Skin epidermis (tissue), 12 donors: ENCODE results near the gene HERPUD1.
A peak's percentile ranks its signal among the peaks of the same experiment; 100 is the strongest.

Experiments used
- H3K27ac ChIP-seq, 21 experiments: fragments of 200-600 bp; sonication (generic) in 11 of 21; one replicate each; pipeline ENCODE4 v1.5.0; 2020; ENCODE audit warnings: mild to moderate bottlenecking in 3 of 21, inconsistent platforms in 2 of 21, moderate library complexity in 2 of 21
- H3K4me3 ChIP-seq, 7 experiments: fragments of 200-600 bp; sonication (generic) in 2 of 7; one replicate each; pipeline ENCODE4 v1.5.0; 2020; ENCODE audit warnings: inconsistent platforms in 2 of 7, mild to moderate bottlenecking in 2 of 7, moderate library complexity in 1 of 7

HERPUD1 gene

GRCh38 chr16:56950051-56950450 is 18.1 kb downstream of the HERPUD1 start:
- H3K4me3 ChIP-seq: no peak overlapping the region
- H3K27ac ChIP-seq: no peak overlapping the region

GRCh38 chr16:56950455-56950854 is 18.5 kb downstream of the HERPUD1 start:
- H3K27ac ChIP-seq: no peak overlapping the region
- H3K4me3 ChIP-seq: no peak overlapping the region

- peak overlapping the region in 2 of 21 experiments; percentile 0 to 26 for H3K27ac ChIP-seq
- no peak overlapping the region for H3K4me3 ChIP-seq
Measured at GRCh38 chr16:56950881-56951771, 19.2 kb downstream of the HERPUD1 start.

- Histone ChIP-seq H3K4me3 (no peak overlapping the region), H3K27ac (no peak overlapping the region)
Measured at GRCh38 chr16:56953006-56953405, 21.1 kb downstream of the HERPUD1 start.

- no peak overlapping the region for H3K27ac ChIP-seq
- no peak overlapping the region for H3K4me3 ChIP-seq
Measured at GRCh38 chr16:56956076-56956475, 24.1 kb downstream of the HERPUD1 start.

- no peak overlapping the region for H3K4me3 ChIP-seq
- no peak overlapping the region for H3K27ac ChIP-seq
Measured at GRCh38 chr16:56956756-56957155, 24.8 kb downstream of the HERPUD1 start.

- Histone ChIP-seq H3K4me3 (no peak overlapping the region), H3K27ac (no peak overlapping the region)
Measured at GRCh38 chr16:56960681-56961281, 28.8 kb downstream of the HERPUD1 start.

- no peak overlapping the region for H3K27ac ChIP-seq
- no peak overlapping the region for H3K4me3 ChIP-seq
Measured at GRCh38 chr16:56961386-56961785, 29.4 kb downstream of the HERPUD1 start.

GRCh38 chr16:56961851-56962281 is 29.9 kb downstream of the HERPUD1 start, which contains the start of gene CETP:
TSS of gene CETP (plus strand) at chr16:56961950. CDS start at chr16:56961980, 30 bp downstream.
- Histone ChIP-seq H3K27ac (peak within 1 kb of the TSS in 2 of 21 experiments; percentile 0 to 27), H3K4me3 (no peak within 1 kb of the TSS)

GRCh38 chr16:56964243-56965148 is 32.6 kb downstream of the HERPUD1 start:
- H3K27ac ChIP-seq: no peak overlapping the region
- no peak overlapping the region for H3K4me3 ChIP-seq

- Histone ChIP-seq H3K27ac (peak overlapping the region in 8 of 21 experiments; percentile 1 to 65 (median 44)), H3K4me3 (no peak overlapping the region)
Measured at GRCh38 chr16:56965149-56966092, 33.5 kb downstream of the HERPUD1 start.

- H3K27ac ChIP-seq: peak overlapping the region in 7 of 21 experiments; percentile 1 to 65 (median 46)
- H3K4me3 ChIP-seq: no peak overlapping the region
Measured at GRCh38 chr16:56966093-56966475, 34.1 kb downstream of the HERPUD1 start.

GRCh38 chr16:56967733-56968132 is 35.8 kb downstream of the HERPUD1 start:
- H3K27ac ChIP-seq: no peak overlapping the region

GRCh38 chr16:56969769-56970168 is 37.8 kb downstream of the HERPUD1 start:
- no peak overlapping the region for H3K27ac ChIP-seq
- no peak overlapping the region for H3K4me3 ChIP-seq

More at GRCh38 chr16:56967733-56968132, 35.8 kb downstream of the HERPUD1 start:
- no peak overlapping the region for H3K4me3 ChIP-seq

- Histone ChIP-seq H3K4me3 (no peak overlapping the region), H3K27ac (no peak overlapping the region)
Measured at GRCh38 chr16:56970934-56971767, 39.2 kb downstream of the HERPUD1 start.

- no peak overlapping the region for H3K4me3 ChIP-seq
- no peak overlapping the region for H3K27ac ChIP-seq
Measured at GRCh38 chr16:56971768-56972043, 39.8 kb downstream of the HERPUD1 start.

- Histone ChIP-seq H3K4me3 (no peak overlapping the region), H3K27ac (no peak overlapping the region)
Measured at GRCh38 chr16:56972403-56973293, 40.7 kb downstream of the HERPUD1 start.
